Colon (tissue), 2 donors: ENCODE measurements around the gene LPIN1.
"Not testable (repeated sequence)": the region's sequence is repeated elsewhere in the genome, so short reads cannot be mapped to it uniquely, and the experiment has no call there.

ENCODE experiments used
- FAIRE-seq: peaks from 2 replicates; lab custom pipeline; 2012; peaks lifted over from hg19 to GRCh38; lab: Jason Lieb, UNC
- donor health status: control.
- donor health status: control.

Gene LPIN1

GRCh38 chr2:11812466-11813248 is 66.2 kb downstream of the LPIN1 start:
- FAIRE-seq, result no peak

- not testable (repeated sequence) for FAIRE-seq
Measured at GRCh38 chr2:11813345-11813744, 66.9 kb downstream of the LPIN1 start.

GRCh38 chr2:11813951-11814350 is 67.5 kb downstream of the LPIN1 start:
- FAIRE-seq, result no peak

- FAIRE-seq, result no peak
Measured at GRCh38 chr2:11814979-11815510, 68.6 kb downstream of the LPIN1 start.

GRCh38 chr2:11816935-11817334 is 70.5 kb downstream of the LPIN1 start:
- FAIRE-seq, result not testable (repeated sequence)

GRCh38 chr2:11819235-11819729 is 72.8 kb downstream of the LPIN1 start:
- FAIRE-seq, result no peak

GRCh38 chr2:11820650-11821049 is 74.2 kb downstream of the LPIN1 start:
- FAIRE-seq, result no peak

GRCh38 chr2:11821705-11822104 is 75.3 kb downstream of the LPIN1 start:
- no peak for FAIRE-seq

GRCh38 chr2:11822359-11822745 is 75.9 kb downstream of the LPIN1 start:
- FAIRE-seq, result not testable (repeated sequence)

GRCh38 chr2:11822746-11823451 is 76.5 kb downstream of the LPIN1 start:
- FAIRE-seq, result no peak

- no peak for FAIRE-seq
Measured at GRCh38 chr2:11824901-11825828, 78.7 kb downstream of the LPIN1 start.

GRCh38 chr2:11827547-11827946 is 81.1 kb downstream of the LPIN1 start:
- FAIRE-seq, result no peak

GRCh38 chr2:11828933-11829323 is 82.5 kb downstream of the LPIN1 start:
- FAIRE-seq, result no peak

- FAIRE-seq, result no peak
Measured at GRCh38 chr2:11829324-11829946, 83.0 kb downstream of the LPIN1 start.

GRCh38 chr2:11829947-11830707 is 83.7 kb downstream of the LPIN1 start:
- FAIRE-seq, result no peak

GRCh38 chr2:11830708-11831301 is 84.4 kb downstream of the LPIN1 start:
- no peak for FAIRE-seq

GRCh38 chr2:11831415-11831814 is 85.0 kb downstream of the LPIN1 start:
- no peak for FAIRE-seq

GRCh38 chr2:11832531-11832930 is 86.1 kb downstream of the LPIN1 start:
- no peak for FAIRE-seq

GRCh38 chr2:11833601-11834000 is 87.2 kb downstream of the LPIN1 start:
- FAIRE-seq, result no peak

- FAIRE-seq, result no peak
Measured at GRCh38 chr2:11835403-11835802, 89.0 kb downstream of the LPIN1 start.
